Left ventricle myocardium inferior (tissue), 1 donor: ENCODE measurements around the gene CPXM2. TPM values are rescaled to one million over a fixed set of nuclear protein-coding genes. Genes with fewer than 3 reads are reported as not detected.

Experiments used
- DNase-seq: peaks from one replicate; pipeline ENCODE4 v3.0.0-alpha.2; 2020
- H3K27ac ChIP-seq: fragments of 200-600 bp; replicated peaks from 2 replicates; pipeline ENCODE4 v1.8.0; 2021
- H3K27me3 ChIP-seq: fragments of 200-600 bp; 2 replicates; pipeline ENCODE4 v1.8.0; 2021; ENCODE audit warnings: low read depth
- H3K36me3 ChIP-seq: fragments of 200-600 bp; 2 replicates; pipeline ENCODE4 v1.8.0; 2021
- H3K4me1 ChIP-seq: fragments of 200-600 bp; 2 replicates; pipeline ENCODE4 v1.8.0; 2021
- H3K4me3 ChIP-seq: fragments of 200-600 bp; 2 replicates; pipeline ENCODE4 v1.8.0; 2021; ENCODE audit warnings: mild to moderate bottlenecking, moderate library complexity
- H3K9me3 ChIP-seq: fragments of 200-600 bp; replicated peaks from 2 replicates; pipeline ENCODE4 v1.8.0; 2021
- intact Hi-C: fragments of 100-400 bp; cut with micrococcal nuclease; formaldehyde crosslinking; loops from one replicate; pipeline ENCODE4 v1.11.0; 2022
- total RNA-seq: library from RNA; stranded (reverse); fragmentation: NEBNext Ultra II Directional; extraction: Animal tissue kit (Norgen Biotek cat#: 25700); gene quantifications from one replicate; pipeline ENCODE4 v1.2.1, GENCODE V29; 2021
- TF ChIP-seq, protein P1 (sequence below): fragments of 200-600 bp; IDR thresholded peaks from 2 replicates; pipeline ENCODE4 v1.8.0; 2021; ENCODE audit warnings: antibody characterized with exemption, mild to moderate bottlenecking, borderline replicate concordance
- donor health status: DM: no; HTN: yes; CAD: no; lungs with severe emphysema.

The CPXM2 gene
- total RNA-seq, 1 donor from 2014 or later = 4.5 TPM

DNA sequence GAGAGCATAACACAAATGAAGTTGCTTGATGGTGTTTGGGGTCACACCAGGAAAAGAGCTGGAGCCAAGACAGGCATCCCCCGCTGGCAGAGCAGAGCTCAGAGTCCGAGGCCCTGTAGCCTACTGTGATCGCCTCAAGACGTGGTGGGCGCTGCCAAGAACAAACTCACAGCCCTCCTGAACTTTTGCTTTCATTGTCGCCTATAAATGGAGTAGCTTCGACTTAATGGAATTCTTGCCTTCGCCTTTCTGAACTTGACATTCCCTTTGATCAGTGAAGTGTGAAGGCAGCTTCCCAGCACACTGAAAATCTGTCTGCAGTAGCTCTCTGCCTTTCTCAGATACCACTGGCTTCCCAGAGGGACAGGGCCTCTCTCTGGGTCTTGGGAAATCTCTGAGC, 21.3 kb downstream of the CPXM2 start:
- Histone ChIP-seq H3K4me3 (no peak overlapping the region), H3K4me1 (no peaks in the 10 kb centered on the region), H3K27ac (no peak overlapping the region), H3K27me3 (peaks cover 43% of the 10 kb centered on the region), H3K36me3 (no peaks in the 10 kb centered on the region), H3K9me3 (peaks cover 34% of the 10 kb centered on the region)
- no peak for DNase-seq
- intact Hi-C loops = no loop called here
- TF ChIP-seq, protein P1, sequence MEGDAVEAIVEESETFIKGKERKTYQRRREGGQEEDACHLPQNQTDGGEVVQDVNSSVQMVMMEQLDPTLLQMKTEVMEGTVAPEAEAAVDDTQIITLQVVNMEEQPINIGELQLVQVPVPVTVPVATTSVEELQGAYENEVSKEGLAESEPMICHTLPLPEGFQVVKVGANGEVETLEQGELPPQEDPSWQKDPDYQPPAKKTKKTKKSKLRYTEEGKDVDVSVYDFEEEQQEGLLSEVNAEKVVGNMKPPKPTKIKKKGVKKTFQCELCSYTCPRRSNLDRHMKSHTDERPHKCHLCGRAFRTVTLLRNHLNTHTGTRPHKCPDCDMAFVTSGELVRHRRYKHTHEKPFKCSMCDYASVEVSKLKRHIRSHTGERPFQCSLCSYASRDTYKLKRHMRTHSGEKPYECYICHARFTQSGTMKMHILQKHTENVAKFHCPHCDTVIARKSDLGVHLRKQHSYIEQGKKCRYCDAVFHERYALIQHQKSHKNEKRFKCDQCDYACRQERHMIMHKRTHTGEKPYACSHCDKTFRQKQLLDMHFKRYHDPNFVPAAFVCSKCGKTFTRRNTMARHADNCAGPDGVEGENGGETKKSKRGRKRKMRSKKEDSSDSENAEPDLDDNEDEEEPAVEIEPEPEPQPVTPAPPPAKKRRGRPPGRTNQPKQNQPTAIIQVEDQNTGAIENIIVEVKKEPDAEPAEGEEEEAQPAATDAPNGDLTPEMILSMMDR = no peak

DNA sequence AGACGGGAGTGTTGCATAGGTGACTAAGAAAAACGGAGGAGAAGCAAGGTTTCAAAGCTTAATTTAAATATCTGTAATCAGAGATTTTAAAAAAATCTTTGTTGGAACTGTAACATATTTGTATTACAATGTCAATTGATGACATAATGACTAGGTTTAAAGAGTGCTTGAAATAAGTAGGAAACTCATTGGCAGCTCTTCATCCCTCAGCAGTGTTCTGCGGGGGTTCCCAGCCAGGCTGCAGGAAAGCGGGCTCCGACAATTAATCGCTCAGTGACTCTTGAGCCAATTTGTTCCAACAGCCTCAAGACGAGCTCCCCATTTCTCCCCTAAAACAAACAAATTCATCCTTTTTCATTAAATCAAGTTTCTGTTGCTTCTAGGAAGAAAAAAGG, 22.6 kb downstream of the CPXM2 start:
- Histone ChIP-seq H3K36me3 (no peaks in the 10 kb centered on the region), H3K27ac (no peak overlapping the region), H3K4me3 (no peak overlapping the region), H3K4me1 (no peaks in the 10 kb centered on the region), H3K27me3 (peaks cover 54% of the 10 kb centered on the region), H3K9me3 (peaks cover 28% of the 10 kb centered on the region)
- DNase-seq = no peak
- TF ChIP-seq, protein P1 = no peak
- intact Hi-C loops = no loop called here

DNA sequence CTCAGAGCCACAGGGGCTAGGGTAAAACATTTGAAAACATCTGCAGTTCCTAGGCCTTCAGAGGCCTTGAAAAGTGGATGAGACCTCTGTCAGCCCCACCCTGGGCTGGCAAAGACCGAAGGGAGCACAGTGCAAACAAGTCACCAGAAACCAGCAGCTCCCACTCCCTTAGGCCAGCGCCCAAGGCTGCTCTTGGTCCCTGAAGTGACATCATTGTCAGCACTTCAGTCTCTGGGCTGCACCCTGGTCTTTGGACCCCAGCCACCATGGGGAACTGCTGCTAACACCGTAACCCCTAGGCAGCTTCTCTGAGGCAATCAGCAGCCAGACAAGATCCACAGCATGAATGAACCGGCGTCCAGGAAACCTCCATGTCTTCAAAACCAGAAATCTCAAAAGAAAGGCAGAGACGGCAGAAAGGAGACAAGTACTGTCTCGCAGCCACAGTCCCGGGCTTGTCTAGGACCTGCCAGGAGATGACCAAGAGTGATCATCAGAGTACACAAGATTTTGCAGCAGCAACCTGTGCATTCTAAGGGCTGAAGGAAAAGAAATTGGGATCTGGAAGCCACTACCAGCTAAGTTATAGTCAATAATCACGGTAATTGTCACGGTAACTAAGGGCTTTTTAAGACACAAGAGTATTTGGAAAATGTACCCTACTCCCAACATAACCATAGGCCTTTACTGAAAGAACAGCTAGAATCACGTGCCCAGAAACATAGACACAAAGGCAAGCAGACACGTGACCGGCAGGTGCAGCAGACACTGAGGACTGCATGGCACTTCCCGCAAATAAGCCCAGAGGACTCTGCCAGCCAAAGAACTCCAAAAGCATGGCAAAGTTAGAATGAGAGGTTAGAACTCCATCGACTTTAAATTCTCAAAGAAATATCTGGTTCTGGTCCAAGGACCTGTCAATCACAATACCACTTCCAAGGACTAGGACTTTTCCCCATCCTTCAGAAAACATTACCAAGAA, 23.3 kb downstream of the CPXM2 start:
- TF ChIP-seq, protein P1 = no peak
- no peak overlapping the region for H3K27ac ChIP-seq
- intact Hi-C loops = no loop called here
- no peak overlapping the region for H3K4me3 ChIP-seq
- H3K36me3 ChIP-seq = no peaks in the 10 kb centered on the region
- H3K9me3 ChIP-seq = peaks cover 21% of the 10 kb centered on the region
- H3K27me3 ChIP-seq = peaks cover 61% of the 10 kb centered on the region
- no peak for DNase-seq
- H3K4me1 ChIP-seq = no peaks in the 10 kb centered on the region

DNA sequence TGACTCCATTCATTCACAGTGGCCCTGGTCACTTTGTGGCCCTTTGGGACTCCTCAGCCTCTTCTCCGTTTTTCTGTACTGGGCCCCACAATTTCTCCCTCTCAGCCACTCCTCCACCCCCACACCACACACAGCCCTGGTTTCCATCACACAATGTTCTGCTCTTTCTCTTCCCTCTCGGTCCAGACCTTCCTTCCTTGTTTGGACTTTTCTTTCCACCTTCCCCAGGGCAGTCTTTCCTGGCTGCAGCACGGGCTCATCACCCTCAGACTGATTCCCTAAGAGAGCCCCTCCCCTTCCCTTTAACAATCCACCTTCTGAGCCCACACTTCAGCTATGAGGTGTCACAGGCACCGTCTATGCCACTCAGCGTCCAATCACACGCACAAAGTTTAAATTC, 25.7 kb downstream of the CPXM2 start:
- no peaks in the 10 kb centered on the region for H3K4me1 ChIP-seq
- H3K9me3 ChIP-seq = no peaks in the 10 kb centered on the region
- no peak overlapping the region for H3K4me3 ChIP-seq
- no peaks in the 10 kb centered on the region for H3K36me3 ChIP-seq
- H3K27ac ChIP-seq = no peak overlapping the region
- DNase-seq = no peak
- intact Hi-C loops = no loop called here
- TF ChIP-seq, protein P1 = no peak
- H3K27me3 ChIP-seq = peaks cover 62% of the 10 kb centered on the region

DNA sequence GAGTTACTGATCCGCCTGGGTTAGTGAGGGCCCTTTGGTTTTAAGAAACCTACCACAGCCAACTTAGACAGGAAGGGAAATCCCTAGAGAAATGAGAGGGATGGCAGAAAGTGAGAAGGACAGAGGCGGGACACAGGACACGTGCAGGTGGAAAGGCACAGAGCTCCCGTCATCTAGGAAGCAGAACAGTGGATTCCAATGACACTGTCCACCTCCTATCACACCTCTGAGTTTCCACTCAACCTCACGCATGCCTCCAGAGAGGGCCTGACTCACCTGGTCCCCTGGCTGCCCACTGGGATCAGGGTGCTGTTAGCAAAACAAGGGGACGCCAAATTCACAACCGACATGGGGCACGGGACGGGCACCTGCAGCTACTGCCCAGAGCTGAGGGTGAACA, 26.3 kb downstream of the CPXM2 start:
- Histone ChIP-seq H3K4me1 (no peaks in the 10 kb centered on the region), H3K27ac (no peak overlapping the region), H3K27me3 (peaks cover 58% of the 10 kb centered on the region), H3K4me3 (no peak overlapping the region), H3K9me3 (no peaks in the 10 kb centered on the region), H3K36me3 (no peaks in the 10 kb centered on the region)
- DNase-seq = no peak
- intact Hi-C loops = no loop called here
- TF ChIP-seq, protein P1 = no peak
